Measurements from ENCODE around the gene IGSF5.

- TF ChIP-seq CTCF (IDR thresholded peaks at IDR 0.05) (no peak), POLR2A (IDR thresholded peaks at IDR 0.05) (no peak)
Measured at GRCh38 chr21:39696618-39697017, 48.4 kb upstream of the IGSF5 start.
